HG03558 (cell line): Measurements from ENCODE around the gene MOV10.

Experiments
- ATAC-seq: cut with Tn5 transposase; IDR thresholded peaks from one replicate; pipeline ENCODE4 v1.9.1; 2021; ENCODE audit warnings: moderate number of reproducible peaks; ENCODE audit not compliant: unreplicated experiment; ENCODE audit errors: extremely low read depth

The MOV10 gene

GRCh38 chr1:112673592-112674439 lies 643 bp upstream of the MOV10 start:
- ATAC-seq: no peak

- ATAC-seq: no peak
Measured at GRCh38 chr1:112674986-112675727, 698 bp downstream of the MOV10 start.

GRCh38 chr1:112675728-112676381 lies 1.4 kb downstream of the MOV10 start:
- ATAC-seq: no peak

GRCh38 chr1:112676543-112676942 lies 2.1 kb downstream of the MOV10 start:
- no peak for ATAC-seq

- no peak for ATAC-seq
Measured at GRCh38 chr1:112677501-112677900, 3.0 kb downstream of the MOV10 start.

GRCh38 chr1:112678605-112679004 lies 4.1 kb downstream of the MOV10 start:
- no peak for ATAC-seq

- ATAC-seq: no peak
Measured at GRCh38 chr1:112685913-112686312, 11.5 kb downstream of the MOV10 start.

- ATAC-seq: no peak
Measured at GRCh38 chr1:112686417-112686816, 12.0 kb downstream of the MOV10 start.

GRCh38 chr1:112686835-112687234 lies 12.4 kb downstream of the MOV10 start:
- no peak for ATAC-seq

- no peak for ATAC-seq
Measured at GRCh38 chr1:112687361-112687760, 12.9 kb downstream of the MOV10 start.

- no peak for ATAC-seq
Measured at GRCh38 chr1:112687785-112688496, 13.5 kb downstream of the MOV10 start.

- ATAC-seq: no peak
Measured at GRCh38 chr1:112688781-112689193, 14.3 kb downstream of the MOV10 start.

GRCh38 chr1:112689196-112689841 lies 14.9 kb downstream of the MOV10 start:
- no peak for ATAC-seq

- ATAC-seq: no peak
Measured at GRCh38 chr1:112689842-112690237, 15.4 kb downstream of the MOV10 start.

GRCh38 chr1:112692681-112693080 lies 18.2 kb downstream of the MOV10 start:
- no peak for ATAC-seq

GRCh38 chr1:112693821-112694220 lies 19.4 kb downstream of the MOV10 start:
- no peak for ATAC-seq

- ATAC-seq: no peak
Measured at GRCh38 chr1:112694363-112694929, 20.0 kb downstream of the MOV10 start.

GRCh38 chr1:112695276-112695675 lies 20.8 kb downstream of the MOV10 start:
- ATAC-seq: no peak

GRCh38 chr1:112696578-112697314 lies 22.3 kb downstream of the MOV10 start:
- ATAC-seq: no peak
